Hepatic stellate cell (primary cell): Measurements from ENCODE around the gene BPIFA3.
"Not testable (repeated sequence)": the region's sequence is repeated elsewhere in the genome, so short reads cannot be mapped to it uniquely, and the experiment has no call there.

ENCODE experiments used
- DNase-seq: peaks from one replicate; pipeline ENCODE4 v3.0.0; 2011; ENCODE audit warnings: low spot score

Gene BPIFA3

GRCh38 chr20:33217052-33217451, at the start of gene BPIFA3:
BPIFA3 (plus strand) TSS chr20:33217352; CDS start chr20:33217537, 185 bp downstream.
- no peak for DNase-seq

DNA sequence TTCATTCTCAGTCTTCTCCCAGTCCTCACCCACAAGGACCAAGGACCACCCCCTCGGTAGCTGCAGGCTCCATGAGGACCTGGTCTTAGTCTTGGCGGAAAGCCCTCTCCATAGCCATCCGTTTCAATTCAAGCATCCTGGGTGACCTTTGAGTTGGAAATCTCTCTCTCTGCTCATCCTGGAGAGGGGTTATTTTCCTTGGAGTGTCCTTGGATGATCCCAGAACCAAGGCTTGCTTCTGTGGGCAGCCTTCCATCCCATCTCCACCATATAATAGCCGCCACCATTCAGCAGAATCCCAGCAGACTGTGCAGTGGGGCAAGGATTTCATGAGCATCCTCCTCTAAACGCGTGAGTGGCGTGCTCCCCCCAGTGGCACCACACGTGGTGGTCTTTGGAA, 49.3 kb upstream of the BPIFA3 start, which contains the start of gene BPIFA2:
Gene BPIFA2, plus strand, starts transcription at position 301 of the 400 bp plus-strand sequence. CDS start 987 bp downstream, outside the sequence.
- no peak for DNase-seq

DNA sequence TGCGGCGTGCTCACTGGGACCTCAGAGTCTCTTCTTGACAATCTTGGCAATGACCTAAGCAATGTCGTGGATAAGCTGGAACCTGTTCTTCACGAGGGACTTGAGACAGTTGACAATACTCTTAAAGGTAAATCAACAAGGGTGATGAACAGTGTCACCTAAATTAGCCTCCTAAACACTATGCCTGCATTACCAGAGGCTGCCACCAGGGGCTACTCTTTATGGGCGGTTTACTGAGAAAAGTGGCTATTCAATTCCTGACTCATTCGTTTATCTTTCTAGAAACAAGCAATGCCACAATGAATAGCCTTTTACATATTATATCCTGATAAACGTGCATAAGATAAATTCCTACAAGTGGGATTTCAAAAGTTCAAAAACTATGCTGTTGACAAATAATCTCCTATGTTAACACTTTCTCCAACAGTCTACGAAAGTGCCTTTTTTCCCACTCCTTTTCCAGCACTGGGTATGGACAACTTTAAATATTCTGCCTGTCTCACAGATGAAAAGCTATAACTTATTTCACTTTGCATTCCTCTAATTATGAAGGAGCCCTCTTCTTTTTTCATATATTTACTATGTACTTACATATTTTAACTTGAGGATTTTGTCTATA, 47.9 kb upstream of the BPIFA3 start:
- no peak for DNase-seq

DNA sequence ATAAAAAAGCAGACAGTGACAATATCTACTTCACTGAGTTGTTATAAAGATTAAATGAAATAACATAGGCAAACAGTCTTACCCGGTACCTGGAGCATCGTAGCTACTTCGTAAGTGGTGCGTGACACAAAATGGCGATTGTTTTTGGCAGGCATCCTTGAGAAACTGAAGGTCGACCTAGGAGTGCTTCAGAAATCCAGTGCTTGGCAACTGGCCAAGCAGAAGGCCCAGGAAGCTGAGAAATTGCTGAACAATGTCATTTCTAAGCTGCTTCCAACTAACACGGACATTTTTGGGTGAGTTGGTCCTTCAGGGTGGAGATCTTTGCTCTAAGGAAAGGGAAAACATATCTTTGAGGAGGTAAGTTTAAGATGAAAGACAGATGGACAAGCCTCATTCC, 44.4 kb upstream of the BPIFA3 start:
- no peak for DNase-seq

DNA sequence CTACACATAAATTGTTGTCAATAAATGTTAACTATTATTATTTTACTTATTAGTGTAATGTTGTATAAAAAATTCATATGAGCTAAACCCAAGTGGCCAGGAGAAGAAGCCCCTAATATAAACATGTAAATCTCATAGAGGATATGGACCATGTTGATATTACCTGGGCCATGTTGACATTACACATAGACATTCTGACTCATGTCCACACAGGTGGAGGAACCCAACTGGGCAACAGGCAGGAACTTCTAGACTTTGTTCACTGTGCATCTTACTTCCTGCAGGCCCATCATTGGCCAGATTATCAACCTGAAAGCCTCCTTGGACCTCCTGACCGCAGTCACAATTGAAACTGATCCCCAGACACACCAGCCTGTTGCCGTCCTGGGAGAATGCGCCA, 42.0 kb upstream of the BPIFA3 start:
- no peak for DNase-seq

- no peak for DNase-seq
Observed at GRCh38 chr20:33176101-33176500, 41.1 kb upstream of the BPIFA3 start.

- no peak for DNase-seq
Observed at GRCh38 chr20:33177866-33178265, 39.3 kb upstream of the BPIFA3 start.

DNA sequence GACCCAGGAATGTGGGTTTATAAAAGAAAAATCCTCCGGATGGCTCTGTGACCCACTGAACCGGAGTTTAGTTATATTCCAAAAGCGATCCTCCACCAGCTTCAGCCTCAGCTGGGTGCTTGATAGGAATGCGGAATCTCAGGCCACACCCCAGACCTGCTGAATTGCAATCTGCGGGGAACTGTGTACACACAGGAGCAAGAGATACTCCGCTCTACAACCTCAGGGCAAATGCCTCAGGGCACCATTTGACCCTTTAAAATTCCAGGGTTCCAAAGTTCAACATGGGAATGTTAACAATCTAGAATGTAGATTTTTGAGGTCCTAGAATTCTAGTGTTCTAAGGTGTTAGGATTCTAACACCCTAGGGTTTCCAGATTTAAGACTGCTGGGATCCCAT, 38.4 kb upstream of the BPIFA3 start:
- DNase-seq = no peak

GRCh38 chr20:33180169-33180568, 37.0 kb upstream of the BPIFA3 start:
- no peak for DNase-seq

- no peak for DNase-seq
Observed at GRCh38 chr20:33181482-33182093, 35.6 kb upstream of the BPIFA3 start.

- no peak for DNase-seq
Observed at GRCh38 chr20:33183312-33183711, 33.8 kb upstream of the BPIFA3 start.

- DNase-seq = not testable (repeated sequence)
Observed at GRCh38 chr20:33185031-33185590, 32.0 kb upstream of the BPIFA3 start.

- DNase-seq = no peak
Observed at GRCh38 chr20:33187491-33187890, 29.7 kb upstream of the BPIFA3 start.

DNA sequence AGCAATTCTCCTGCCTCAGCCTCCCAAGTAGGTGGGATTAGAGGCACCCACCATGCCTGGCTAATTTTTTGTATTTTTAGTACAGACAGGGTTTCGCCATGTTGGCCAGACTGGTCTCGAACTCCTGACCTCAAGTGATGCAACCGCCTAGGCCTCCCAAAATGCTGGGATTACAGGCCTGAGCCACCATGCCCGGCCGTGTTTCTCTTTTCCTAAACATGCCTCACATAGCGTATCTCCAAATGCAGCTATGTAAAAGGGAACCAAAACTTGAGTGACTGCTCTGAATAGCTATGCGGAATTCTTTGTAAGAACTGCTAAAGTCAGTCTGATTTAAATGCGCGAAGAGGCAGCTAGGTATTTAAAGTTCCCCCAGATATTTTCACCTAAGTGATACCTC, 28.7 kb upstream of the BPIFA3 start:
- DNase-seq = no peak

GRCh38 chr20:33191484-33191883, 25.7 kb upstream of the BPIFA3 start:
- no peak for DNase-seq

GRCh38 chr20:33191955-33192354, 25.2 kb upstream of the BPIFA3 start:
- no peak for DNase-seq

DNA sequence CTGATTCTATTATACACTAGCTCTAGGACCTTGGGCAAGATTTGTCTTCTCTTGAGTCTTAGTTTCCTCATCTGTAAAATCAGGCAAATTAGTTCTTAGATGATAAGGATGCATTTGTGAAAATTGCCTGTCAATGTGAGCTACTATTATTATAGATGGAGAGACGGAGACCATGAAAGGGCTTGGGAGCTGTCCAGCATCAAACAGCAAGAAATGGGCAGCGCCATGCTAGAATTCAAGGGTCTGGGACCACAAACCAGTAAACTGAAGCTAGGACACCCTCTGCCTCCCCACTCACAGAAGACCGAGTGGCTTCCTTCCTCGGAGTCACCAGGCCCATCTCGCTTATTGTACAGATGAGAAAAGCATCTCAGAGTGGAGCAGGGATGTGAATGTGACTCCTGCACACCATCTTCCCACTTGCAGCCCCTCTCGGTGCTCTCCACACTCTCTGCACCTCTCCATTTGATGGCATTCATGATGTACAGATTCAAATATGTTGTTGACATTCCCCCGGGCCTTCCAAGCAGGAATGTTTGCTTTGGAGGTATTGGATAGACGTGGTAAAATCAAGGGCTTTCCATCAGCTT, 24.1 kb upstream of the BPIFA3 start:
- no peak for DNase-seq

DNA sequence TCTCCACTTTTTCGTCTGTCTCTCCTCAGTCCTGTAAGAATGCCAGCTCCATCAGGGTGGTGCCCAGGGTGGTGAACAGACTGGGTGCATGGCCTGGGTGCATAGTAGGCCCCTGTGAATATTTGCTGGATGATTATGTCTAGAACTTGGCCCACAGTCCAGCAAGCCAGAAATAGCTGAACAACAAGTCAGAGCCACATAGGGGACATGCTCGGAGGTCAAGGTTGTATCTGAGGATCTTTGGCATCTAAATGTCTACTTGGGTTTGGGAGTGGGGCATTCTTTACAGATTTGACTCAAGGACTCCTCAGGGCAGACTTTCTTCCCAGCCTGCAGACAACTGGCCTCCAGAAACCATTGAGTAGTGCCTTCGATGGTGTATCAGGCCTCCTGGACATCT, 18.1 kb upstream of the BPIFA3 start:
- no peak for DNase-seq

DNA sequence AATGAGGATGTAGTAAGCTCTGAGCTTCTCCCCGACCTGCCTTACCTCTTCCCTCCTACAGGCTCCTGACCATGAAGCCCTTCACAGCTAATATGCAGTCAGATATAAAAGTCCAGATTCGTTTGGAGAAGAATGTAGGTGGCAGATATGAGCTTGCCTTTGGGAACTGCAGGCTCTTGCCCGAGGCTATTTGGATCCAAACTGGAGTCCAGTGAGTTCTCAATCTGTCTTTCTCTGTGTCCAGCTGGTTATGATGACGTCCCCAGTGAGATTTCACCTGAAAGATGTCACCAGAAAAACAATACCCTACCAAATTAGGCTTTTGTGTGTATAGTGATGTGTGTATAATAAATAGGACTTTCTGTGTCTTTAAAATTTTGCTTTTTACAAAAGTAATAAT, 14.7 kb upstream of the BPIFA3 start:
- no peak for DNase-seq

GRCh38 chr20:33203444-33203843, 13.7 kb upstream of the BPIFA3 start:
- no peak for DNase-seq

DNA sequence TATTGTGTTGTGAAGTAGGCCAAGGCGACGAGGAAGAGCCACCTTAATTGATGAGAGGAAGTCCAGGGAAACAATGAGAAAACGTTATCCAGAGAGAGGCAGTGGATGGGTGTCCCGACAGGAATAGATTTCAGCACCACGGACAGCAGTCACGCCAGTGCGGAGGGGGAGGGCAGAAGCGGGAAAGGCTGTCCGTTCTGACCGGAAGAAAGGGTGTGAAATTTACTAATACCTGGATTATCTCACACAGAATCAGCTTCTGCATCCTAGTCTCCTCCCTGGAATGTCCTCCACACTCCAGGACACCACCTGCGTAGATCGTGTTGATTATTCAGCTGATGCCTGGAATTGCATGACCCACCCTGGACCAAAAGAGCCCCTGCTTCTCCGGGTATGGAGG, 7.4 kb upstream of the BPIFA3 start:
- peak; percentile 31 for DNase-seq

DNA sequence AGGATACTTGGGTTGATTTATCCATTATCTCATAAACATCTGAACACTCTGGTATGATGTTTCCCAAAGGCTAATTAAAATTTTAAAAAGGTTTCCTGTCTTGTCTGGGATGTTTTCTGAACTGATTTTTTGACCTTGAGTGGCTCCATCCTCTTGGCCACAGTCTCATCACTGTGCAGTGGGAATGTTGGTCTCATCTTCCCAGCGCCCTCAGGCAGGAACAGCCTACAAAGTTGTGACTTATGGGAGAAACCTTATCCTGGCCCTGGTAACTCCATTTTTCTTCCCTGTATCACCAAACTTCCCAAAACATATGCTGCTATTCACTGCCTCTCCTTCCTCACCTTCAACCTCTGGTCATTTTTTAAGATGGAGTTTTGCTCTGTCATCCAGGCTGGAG, 6.8 kb upstream of the BPIFA3 start:
- DNase-seq = no peak

DNA sequence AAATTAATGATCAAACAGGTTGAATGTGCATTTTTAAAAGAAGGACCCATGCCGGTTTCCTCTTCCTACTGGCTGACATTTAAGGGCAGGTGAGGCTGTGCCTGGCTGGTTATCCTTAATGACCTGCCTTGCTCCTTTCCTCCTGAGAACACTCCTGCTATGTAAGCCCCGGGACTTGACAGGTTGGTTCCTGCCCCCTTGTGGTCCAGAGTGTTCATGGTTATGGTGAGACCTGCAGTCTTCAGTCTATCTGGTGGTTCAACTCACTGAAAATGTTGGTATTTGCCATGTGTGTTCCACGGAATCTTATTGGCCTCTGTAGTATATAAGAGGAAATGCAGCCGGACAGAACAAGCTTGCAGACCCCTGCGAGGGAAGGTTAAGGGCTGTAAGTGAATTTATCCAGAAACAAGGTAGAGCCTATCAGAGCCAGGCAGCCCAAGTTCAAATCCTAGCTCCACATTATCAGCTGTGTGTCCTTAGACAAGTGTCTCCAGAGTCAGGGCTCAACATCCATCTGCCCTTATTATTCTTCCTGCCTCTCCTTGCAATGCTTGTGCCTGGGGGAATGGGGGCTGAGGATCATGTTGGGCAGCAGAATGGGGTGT, 5.2 kb upstream of the BPIFA3 start:
- peak; percentile 19 for DNase-seq
